KMS-11 (cell line): ENCODE measurements around the gene HECA.
"Not testable (repeated sequence)": the region's sequence is repeated elsewhere in the genome, so short reads cannot be mapped to it uniquely, and the experiment has no call there.

Experiments used
- H2AFZ ChIP-seq: fragments of 200-600 bp; sonication (generic); 2 replicates; pipeline ENCODE4 v1.6.1; 2016; ENCODE audit warnings: antibody characterized with exemption, mixed run types, low read depth
- H3K27ac ChIP-seq: fragments of 200-600 bp; sonication (generic); 2 replicates; pipeline ENCODE4 v1.6.1; 2016; ENCODE audit warnings: mild to moderate bottlenecking, mixed run types
- H3K27me3 ChIP-seq: fragments of 200-600 bp; sonication (generic); 2 replicates; pipeline ENCODE4 v1.6.1; 2017; ENCODE audit warnings: mild to moderate bottlenecking, low read depth, mixed run types, moderate library complexity; ENCODE audit not compliant: insufficient read depth
- H3K36me3 ChIP-seq: fragments of 200-600 bp; sonication (generic); 2 replicates; pipeline ENCODE4 v1.6.1; 2017; ENCODE audit warnings: mild to moderate bottlenecking, mixed run types; ENCODE audit not compliant: insufficient read depth
- H3K4me1 ChIP-seq: fragments of 200-600 bp; sonication (generic); 2 replicates; pipeline ENCODE4 v1.6.1; 2016; ENCODE audit warnings: mild to moderate bottlenecking, low read depth, mixed run types; ENCODE audit not compliant: poor library complexity, severe bottlenecking
- H3K4me2 ChIP-seq: fragments of 200-600 bp; sonication (generic); 2 replicates; pipeline ENCODE4 v1.7.0; 2016; ENCODE audit warnings: mild to moderate bottlenecking, mixed run types
- H3K4me3 ChIP-seq: fragments of 200-600 bp; sonication (generic); IDR thresholded peaks from 2 replicates; pipeline ENCODE4 v1.6.1; 2017; ENCODE audit warnings: low read depth, low read length, mixed read lengths; ENCODE audit not compliant: insufficient read depth
- H3K79me2 ChIP-seq: fragments of 200-600 bp; sonication (generic); 2 replicates; pipeline ENCODE4 v1.6.1; 2016; ENCODE audit warnings: low read depth, mixed run types; ENCODE audit not compliant: insufficient read depth
- H3K9ac ChIP-seq: fragments of 200-600 bp; sonication (generic); 2 replicates; pipeline ENCODE4 v1.6.1; 2016; ENCODE audit warnings: mild to moderate bottlenecking, mixed run types
- H4K20me1 ChIP-seq: fragments of 200-600 bp; sonication (generic); 2 replicates; pipeline ENCODE4 v1.6.1; 2016; ENCODE audit warnings: mild to moderate bottlenecking, mixed run types; ENCODE audit not compliant: insufficient read depth
- TF ChIP-seq, protein P1 (sequence below): fragments of 200-600 bp; sonication (generic); conservative IDR thresholded peaks from 2 replicates; pipeline ENCODE4 v1.6.1; 2017; ENCODE audit warnings: low read depth, mild to moderate bottlenecking, antibody characterized with exemption, low read length, moderate library complexity, mixed read lengths

Gene HECA

DNA sequence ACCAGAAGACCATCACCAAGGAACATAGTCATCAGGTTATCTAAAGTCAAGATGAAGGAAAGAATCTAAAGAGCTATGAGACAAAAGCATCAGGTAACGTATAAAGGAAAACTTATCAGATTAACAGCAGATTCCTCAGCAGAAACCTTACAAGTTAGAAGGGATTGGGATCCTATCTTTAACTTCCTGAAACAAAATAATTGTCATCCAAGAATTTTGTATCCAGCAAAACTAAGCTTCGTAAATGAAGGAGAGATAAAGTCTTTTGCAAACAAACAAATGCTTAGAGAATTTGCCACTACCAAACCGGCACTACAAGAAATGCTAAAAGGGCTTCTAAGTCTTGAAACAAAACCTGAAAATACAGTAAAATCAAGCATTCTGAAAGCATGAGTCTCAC lies 71.0 kb downstream of the HECA start:
- H3K27ac ChIP-seq, result no peak overlapping the region
- H3K9ac ChIP-seq, result no peak overlapping the region

DNA sequence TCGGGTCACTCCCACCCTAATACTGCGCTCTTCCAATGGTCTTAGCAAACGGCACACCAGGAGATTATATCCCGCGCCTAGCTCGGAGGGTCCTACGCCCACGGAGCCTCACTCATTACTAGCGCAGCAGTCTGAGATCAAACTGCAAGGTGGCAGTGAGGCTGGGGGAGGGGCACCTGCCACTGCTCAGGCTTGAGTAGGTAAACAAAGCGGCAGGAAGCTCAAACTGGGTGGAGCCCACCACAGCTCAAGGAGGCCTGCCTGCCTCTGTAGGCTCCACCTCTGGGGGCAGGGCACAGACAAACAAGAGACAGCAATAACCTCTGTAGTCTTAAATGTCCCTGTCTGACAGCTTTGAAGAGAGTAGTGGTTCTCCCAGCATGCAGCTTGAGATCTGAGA lies 75.9 kb downstream of the HECA start:
- H3K27ac ChIP-seq, H3K4me3 ChIP-seq, H4K20me1 ChIP-seq, H3K4me2 ChIP-seq, H3K9ac ChIP-seq, H2AFZ ChIP-seq, H3K36me3 ChIP-seq, H3K27me3 ChIP-seq, H3K4me1 ChIP-seq, H3K79me2 ChIP-seq: not testable (repeated sequence)

More for the DNA sequence above, 71.0 kb downstream of the HECA start:
- H3K4me1 ChIP-seq, result no peaks in the 10 kb centered on the region
- H2AFZ ChIP-seq, result no peak overlapping the region
- no peaks in the 10 kb centered on the region for H3K36me3 ChIP-seq
- no peak overlapping the region for H3K4me2 ChIP-seq
- TF ChIP-seq, protein P1, sequence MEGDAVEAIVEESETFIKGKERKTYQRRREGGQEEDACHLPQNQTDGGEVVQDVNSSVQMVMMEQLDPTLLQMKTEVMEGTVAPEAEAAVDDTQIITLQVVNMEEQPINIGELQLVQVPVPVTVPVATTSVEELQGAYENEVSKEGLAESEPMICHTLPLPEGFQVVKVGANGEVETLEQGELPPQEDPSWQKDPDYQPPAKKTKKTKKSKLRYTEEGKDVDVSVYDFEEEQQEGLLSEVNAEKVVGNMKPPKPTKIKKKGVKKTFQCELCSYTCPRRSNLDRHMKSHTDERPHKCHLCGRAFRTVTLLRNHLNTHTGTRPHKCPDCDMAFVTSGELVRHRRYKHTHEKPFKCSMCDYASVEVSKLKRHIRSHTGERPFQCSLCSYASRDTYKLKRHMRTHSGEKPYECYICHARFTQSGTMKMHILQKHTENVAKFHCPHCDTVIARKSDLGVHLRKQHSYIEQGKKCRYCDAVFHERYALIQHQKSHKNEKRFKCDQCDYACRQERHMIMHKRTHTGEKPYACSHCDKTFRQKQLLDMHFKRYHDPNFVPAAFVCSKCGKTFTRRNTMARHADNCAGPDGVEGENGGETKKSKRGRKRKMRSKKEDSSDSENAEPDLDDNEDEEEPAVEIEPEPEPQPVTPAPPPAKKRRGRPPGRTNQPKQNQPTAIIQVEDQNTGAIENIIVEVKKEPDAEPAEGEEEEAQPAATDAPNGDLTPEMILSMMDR, result no peak
- no peaks in the 10 kb centered on the region for H3K27me3 ChIP-seq
- H3K79me2 ChIP-seq, result no peaks in the 10 kb centered on the region
- H3K4me3 ChIP-seq, result no peak overlapping the region
- H4K20me1 ChIP-seq, result no peaks in the 10 kb centered on the region

DNA sequence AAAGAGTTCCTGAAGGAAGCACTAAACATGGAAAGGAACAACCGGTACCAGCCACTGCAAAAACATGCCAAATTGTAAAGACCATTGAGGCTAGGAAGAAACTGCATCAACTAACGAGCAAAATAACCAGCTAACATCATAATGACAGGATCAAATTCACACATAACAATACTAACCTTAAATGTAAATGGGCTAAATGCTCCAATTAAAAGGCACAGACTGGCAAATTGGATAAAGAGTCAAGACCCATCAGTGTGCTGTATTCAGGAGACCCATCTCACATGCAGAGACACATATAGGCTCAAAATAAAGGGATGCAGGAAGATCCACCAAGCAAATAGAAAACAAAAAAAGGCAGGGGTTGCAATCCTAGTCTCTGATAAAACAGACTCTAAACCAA lies 77.6 kb downstream of the HECA start:
- not testable (repeated sequence) for H3K4me2 ChIP-seq, H3K4me1 ChIP-seq, H3K4me3 ChIP-seq, H3K27me3 ChIP-seq, H3K27ac ChIP-seq, H3K9ac ChIP-seq, H4K20me1 ChIP-seq, H3K79me2 ChIP-seq, H2AFZ ChIP-seq, H3K36me3 ChIP-seq

DNA sequence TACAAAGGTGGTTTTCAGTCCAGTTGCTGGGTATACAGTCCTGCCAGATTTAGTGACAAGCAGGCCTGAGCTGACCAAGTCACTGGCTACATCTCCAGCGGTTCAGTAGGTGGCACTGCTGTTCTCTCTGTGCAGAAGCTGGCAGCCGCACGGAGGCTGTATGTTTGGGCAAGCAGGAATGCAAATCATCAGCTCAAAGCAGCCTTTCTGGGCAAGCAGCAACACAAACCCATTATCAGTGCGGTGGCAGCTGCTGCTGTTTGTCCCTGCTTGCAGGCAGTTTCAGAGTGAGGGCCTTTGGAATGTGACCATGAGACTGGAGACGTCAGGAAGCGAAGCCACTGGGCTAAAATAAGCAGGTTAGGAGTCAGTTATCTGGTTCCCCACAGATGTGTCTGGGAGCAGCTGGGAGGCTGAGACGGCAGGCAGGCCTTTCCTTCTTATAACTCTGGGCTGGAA lies 84.4 kb downstream of the HECA start:
- TF ChIP-seq, protein P1, result peak; percentile 77
- H3K9ac ChIP-seq, result no peak overlapping the region; the same call in 1 of the 2 replicates
- no peak overlapping the region for H3K4me3 ChIP-seq
- no peaks in the 10 kb centered on the region for H3K36me3 ChIP-seq
- H4K20me1 ChIP-seq, result no peaks in the 10 kb centered on the region
- H3K27me3 ChIP-seq, result no peaks in the 10 kb centered on the region
- H3K79me2 ChIP-seq, result no peaks in the 10 kb centered on the region
- peak overlapping the region; percentile 53; the same call in 1 of the 2 replicates for H3K4me2 ChIP-seq
- peak overlapping the region; percentile 44; the same call in 1 of the 2 replicates for H2AFZ ChIP-seq
- peaks cover 19% of the 10 kb centered on the region for H3K4me1 ChIP-seq
- H3K27ac ChIP-seq, result peak overlapping the region; percentile 72

DNA sequence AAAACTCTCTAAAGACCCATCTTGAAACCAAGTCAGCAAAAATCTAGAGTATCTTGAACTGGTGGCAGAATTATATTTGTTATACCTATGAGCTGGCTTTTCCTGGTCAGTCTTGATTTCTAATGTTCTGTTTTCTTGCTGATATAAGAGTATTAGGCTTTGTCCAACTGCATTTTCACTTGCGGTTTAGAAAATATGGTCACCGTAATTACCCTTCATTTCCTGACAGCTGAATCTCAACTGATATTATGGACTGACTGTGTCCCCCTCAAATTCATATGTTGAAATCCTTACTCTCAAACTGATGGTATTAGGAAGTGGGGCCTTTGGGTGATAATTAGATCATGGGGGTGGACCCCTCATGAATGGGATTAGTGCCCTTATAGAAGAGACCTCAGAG lies 84.9 kb downstream of the HECA start:
- H3K27ac ChIP-seq, result peak overlapping the region; percentile 72
- TF ChIP-seq, protein P1, result no peak
- H3K36me3 ChIP-seq, result no peaks in the 10 kb centered on the region
- H3K4me1 ChIP-seq, result peaks cover 19% of the 10 kb centered on the region
- no peak overlapping the region for H3K4me3 ChIP-seq
- H3K4me2 ChIP-seq, result peak overlapping the region; percentile 53; the same call in 1 of the 2 replicates
- no peak overlapping the region; the same call in 1 of the 2 replicates for H3K9ac ChIP-seq
- no peaks in the 10 kb centered on the region for H3K79me2 ChIP-seq
- H4K20me1 ChIP-seq, result no peaks in the 10 kb centered on the region
- H3K27me3 ChIP-seq, result no peaks in the 10 kb centered on the region
- H2AFZ ChIP-seq, result peak overlapping the region; percentile 44; the same call in 1 of the 2 replicates

DNA sequence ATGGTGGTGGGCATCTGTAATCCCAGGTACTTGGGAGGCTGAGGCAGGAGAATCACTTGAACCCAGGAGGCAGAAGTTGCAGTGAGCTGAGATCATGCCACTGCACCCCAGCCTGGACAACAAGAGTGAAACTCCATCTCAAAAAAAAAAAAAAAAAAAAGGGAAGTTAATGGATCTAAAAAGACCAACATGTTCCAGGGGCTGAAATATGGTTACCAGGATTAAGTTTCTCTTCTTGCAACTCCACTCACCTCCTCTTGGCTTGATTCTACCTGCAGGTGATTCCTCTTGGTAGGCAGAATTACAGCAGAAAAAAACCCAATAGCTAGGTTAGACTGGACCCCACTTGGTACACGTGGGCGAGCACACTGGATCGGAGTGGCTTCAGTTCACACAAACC lies 93.5 kb downstream of the HECA start:
- not testable (repeated sequence) for H2AFZ ChIP-seq, H3K9ac ChIP-seq, H3K4me2 ChIP-seq, H3K27ac ChIP-seq, H3K79me2 ChIP-seq, H3K4me3 ChIP-seq, H3K27me3 ChIP-seq, H3K36me3 ChIP-seq, H4K20me1 ChIP-seq
- peaks cover 18% of the 10 kb centered on the region for H3K4me1 ChIP-seq
